ENCODE results near the gene AMH. TPM values are rescaled to one million over a fixed set of nuclear protein-coding genes. Genes with fewer than 3 reads are reported as not detected.
A peak's percentile ranks its signal among the peaks of the same experiment; 100 is the strongest.

Gene AMH
- total RNA-seq, 2 donors from 2014 or later, result 2.0 to 6.1 TPM

DNA sequence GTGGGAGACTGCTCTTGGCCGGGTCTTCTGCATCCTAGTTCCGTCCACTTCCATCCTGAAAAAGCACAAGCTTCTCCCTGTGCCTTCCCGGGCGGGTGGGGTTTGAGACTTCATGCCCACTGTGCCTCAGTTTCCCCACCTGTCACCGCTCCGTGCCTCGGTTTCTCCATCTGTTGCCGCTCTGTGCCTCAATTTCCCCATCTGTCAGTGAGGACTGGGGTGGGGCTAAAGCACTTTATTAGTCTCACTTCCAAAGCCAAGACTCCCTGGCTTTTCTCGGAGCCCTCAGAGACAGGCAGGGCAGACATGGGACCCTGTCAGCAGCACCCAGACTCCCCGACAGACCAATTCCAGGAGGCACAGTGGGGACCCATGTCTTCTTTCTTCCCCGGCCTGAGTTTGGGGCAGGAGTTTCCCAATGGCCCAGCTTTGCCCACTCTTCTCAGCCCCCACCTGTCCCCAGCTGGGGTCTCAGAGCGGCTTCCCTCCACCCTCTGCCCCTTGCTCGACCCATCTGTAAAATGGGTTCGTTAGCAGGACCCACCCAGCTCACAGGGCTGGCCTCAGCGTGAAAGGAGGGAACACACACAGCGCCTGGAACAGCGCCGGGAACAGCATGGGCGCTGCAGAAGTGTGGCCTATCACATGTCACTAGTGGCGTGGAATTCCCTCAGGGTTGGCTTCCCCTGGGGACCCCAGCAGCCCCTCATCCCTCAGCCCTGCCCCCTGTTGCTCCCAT lies 37.4 kb downstream of the AMH start:
- ATAC-seq (replicated peaks), result no peak
- Mint-ChIP-seq H3K4me1 (peaks cover 12% of the 10 kb centered on the region), H3K27ac (no peak overlapping the region)

DNA sequence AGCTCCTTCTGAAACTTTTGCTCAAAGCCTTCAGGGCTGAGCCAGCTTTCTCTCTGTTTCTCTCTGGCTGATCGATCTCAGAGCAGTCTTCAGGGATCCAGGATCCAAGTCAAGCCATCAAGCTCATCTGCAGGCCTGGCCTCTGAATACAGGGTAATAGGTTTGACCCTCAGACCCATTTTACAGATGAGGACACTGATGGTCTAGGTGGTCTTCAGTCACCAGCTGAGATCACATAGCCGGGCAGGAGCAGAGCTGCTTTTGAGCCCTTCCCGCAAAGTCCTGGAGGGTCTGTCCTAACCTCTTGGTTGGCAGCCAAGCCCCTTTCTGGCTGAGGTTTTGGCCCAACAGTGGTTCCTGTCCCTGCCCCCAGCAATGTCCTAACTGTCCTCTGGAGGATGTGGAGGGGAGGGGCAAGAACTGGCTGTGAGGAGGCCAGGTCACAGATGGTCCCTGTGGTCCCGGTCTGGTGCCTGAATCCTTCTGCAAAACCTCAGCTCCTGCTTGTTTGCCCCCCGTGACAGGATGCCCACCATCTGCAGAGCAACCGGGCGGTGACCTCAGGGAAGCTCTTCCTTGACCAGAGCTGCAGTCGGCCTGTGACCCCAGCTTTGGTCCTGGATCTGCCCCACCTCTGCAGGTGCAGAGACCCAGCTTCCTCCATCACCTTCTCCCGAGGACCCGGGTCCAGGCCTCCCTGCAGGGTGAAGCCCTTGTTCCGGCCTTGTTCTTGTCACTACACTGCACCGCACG lies 38.6 kb downstream of the AMH start:
- H3K9me3 Mint-ChIP-seq, result no peaks in the 10 kb centered on the region

More for the DNA sequence above, 37.4 kb downstream of the AMH start:
- no peaks in the 10 kb centered on the region for H3K36me3 Mint-ChIP-seq (ENCODE audit: low read depth)
- H3K27me3 Mint-ChIP-seq, result no peaks in the 10 kb centered on the region
- no peak overlapping the region for H3K4me3 Mint-ChIP-seq
- no peaks in the 10 kb centered on the region for H3K9me3 Mint-ChIP-seq

DNA sequence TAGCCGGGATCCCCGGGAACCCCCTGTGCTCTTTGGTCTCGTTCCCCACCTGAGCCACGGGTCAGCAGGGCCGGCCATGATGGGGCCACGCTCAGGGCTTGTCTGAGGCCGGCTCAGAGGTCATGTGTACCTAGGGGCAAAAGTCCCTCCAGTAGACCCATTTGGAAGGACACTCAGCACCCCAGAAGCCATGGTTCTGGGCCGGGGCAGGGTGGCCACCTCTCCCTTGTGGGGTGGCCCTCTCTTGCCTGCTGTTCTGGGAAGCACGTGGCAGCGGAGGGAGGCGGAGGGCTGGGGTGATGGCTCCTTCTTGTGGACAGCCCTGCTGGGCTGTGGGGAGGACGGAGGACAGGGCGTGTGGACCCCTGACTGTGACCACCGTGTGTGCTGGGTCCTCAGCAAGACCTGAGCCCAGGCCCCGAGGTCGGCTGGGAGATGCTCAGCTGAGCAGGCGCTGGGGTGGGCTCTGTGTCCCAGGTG lies 39.3 kb downstream of the AMH start:
- Mint-ChIP-seq H3K27ac (peak overlapping the region; percentile 68), H3K36me3 (ENCODE audit: low read depth) (no peaks in the 10 kb centered on the region), H3K9me3 (no peaks in the 10 kb centered on the region), H3K27me3 (no peaks in the 10 kb centered on the region), H3K4me3 (peak overlapping the region; percentile 73), H3K4me1 (peaks cover 12% of the 10 kb centered on the region)
- ATAC-seq (replicated peaks), result no peak

More for the DNA sequence above, 38.6 kb downstream of the AMH start:
- Mint-ChIP-seq H3K36me3 (ENCODE audit: low read depth) (no peaks in the 10 kb centered on the region), H3K27me3 (no peaks in the 10 kb centered on the region), H3K4me1 (peaks cover 12% of the 10 kb centered on the region), H3K4me3 (peak overlapping the region; percentile 73), H3K27ac (no peak overlapping the region)
- ATAC-seq (replicated peaks), result no peak

DNA sequence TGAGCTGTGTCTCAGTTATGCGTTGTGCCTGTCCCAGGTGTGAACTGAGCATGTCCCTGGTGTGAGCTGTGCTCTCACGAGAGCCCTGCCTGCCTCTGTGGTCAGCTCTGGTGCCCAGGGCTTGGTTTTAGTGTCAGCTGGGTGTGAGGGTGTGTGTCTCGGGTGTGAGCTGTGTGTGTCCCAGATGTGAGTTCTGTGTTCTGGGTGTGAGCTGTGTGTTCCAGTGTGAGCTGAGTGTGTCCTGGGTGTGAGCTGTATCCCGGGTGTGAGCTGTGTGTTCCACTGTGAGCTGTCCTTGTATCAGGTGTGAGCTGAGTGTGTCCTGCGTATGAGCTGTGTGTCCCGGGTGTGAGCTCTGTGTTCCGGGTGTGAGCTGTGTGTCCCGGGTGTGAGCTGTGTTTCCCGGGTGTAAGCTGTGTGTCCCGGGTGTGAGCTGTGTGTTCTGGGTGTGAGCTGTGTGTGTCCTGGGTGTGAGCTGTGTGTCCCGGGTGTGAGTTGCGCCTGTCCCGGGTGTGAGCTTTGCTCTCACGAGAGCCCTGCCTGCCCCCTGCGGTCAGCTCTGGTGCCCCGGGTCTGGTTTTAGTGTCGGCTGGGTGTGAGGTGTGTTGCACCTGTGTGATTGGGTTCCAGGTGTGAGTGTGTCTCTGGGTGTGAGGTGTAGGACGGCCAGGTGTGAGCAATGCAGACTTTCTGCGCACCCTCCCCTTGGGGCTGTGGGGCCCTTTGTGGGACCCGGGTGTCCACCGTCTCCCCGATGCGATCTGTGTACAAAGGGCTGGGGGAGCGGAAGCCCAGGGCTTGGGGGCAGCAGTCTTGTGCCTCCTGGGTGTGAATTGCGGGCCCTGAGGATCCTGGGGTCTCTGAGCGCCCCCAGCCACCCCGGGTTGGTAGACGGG lies 39.9 kb downstream of the AMH start:
- Mint-ChIP-seq H3K9me3 (no peaks in the 10 kb centered on the region), H3K27ac (peak overlapping the region; percentile 68), H3K4me1 (peaks cover 15% of the 10 kb centered on the region), H3K36me3 (ENCODE audit: low read depth) (no peaks in the 10 kb centered on the region), H3K4me3 (peak overlapping the region; percentile 73), H3K27me3 (no peaks in the 10 kb centered on the region)
- ATAC-seq (replicated peaks), result peak; percentile 4

DNA sequence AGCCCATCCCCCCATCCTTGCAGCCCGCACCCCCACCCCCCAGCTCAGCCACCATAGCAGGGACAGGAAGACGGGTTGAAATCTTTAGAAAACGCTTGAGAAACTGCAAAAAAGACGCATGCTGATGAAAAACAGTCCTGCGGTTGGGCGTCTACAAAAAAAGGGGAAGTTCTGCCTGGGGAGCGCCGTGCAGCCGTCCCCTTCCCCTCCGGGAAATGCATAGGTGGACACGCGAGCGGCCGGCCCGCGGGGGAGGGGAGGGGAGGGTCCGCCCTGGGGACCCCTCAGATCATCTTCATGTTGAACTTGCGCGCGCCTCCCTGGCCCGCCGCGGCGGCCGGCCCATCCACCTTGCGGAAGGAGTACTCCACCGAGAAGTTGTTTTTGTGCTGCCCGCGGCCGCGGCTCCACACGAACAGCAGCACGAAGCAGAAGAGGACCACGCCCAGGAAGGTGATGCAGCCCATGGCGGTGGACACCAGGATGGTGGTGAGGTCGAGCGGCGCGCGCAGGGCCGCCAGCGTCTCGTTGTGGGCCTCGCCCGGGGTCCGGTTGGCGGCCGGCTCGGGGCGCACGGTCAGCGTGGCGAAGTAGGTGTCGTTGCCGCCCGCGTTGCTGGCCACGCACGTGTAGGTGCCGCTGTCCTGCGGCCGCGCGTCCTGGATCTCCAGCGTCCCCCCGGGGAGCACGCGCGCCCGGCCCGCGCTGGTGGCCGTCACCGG lies 40.8 kb downstream of the AMH start:
- Mint-ChIP-seq H3K27me3 (no peaks in the 10 kb centered on the region), H3K4me3 (peak overlapping the region; percentile 73), H3K9me3 (no peaks in the 10 kb centered on the region), H3K27ac (peak overlapping the region; percentile 68), H3K4me1 (peaks cover 16% of the 10 kb centered on the region), H3K36me3 (ENCODE audit: low read depth) (no peaks in the 10 kb centered on the region)
- ATAC-seq (replicated peaks), result peak; percentile 87

DNA sequence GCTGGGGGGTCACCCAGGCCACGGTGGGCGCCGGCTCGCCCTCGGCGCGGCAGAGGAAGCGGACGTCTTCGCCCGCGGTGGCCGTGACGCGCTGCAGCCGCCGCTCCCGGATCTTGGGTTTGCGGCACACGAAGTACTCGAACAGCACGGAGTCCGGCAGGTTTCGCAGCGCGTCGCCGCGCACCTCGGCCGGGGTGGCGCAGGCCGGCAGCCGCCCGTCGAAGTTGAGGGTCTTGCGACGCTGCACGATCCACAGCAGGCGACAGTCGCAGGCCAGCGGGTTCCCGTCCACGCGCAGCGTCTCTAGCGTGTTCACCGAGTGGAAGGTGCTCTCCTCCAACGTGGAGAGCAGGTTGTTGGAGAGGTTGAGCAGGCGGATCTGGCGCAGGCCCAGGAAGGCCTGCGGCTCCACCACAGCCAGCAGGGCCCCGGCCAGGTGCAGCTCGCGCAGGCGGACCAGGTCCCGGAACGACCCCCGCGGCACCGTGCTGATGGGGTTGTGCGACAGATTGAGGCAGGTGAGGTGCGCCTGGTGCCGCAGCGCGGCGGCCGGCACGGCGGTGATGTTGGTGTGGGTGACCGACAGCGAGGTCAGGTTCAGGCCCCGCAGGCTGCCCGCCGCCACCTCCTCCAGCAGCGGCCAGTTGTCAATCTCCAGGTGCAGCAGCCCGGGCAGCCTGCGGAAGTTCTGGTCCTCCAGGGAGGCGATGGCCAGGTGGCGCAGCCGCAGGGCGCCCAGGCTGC lies 41.5 kb downstream of the AMH start:
- Mint-ChIP-seq H3K27me3 (no peaks in the 10 kb centered on the region), H3K27ac (no peak overlapping the region), H3K9me3 (no peaks in the 10 kb centered on the region), H3K36me3 (ENCODE audit: low read depth) (no peaks in the 10 kb centered on the region), H3K4me1 (peaks cover 16% of the 10 kb centered on the region), H3K4me3 (peak overlapping the region; percentile 73)
- ATAC-seq (replicated peaks), result peak; percentile 35

DNA sequence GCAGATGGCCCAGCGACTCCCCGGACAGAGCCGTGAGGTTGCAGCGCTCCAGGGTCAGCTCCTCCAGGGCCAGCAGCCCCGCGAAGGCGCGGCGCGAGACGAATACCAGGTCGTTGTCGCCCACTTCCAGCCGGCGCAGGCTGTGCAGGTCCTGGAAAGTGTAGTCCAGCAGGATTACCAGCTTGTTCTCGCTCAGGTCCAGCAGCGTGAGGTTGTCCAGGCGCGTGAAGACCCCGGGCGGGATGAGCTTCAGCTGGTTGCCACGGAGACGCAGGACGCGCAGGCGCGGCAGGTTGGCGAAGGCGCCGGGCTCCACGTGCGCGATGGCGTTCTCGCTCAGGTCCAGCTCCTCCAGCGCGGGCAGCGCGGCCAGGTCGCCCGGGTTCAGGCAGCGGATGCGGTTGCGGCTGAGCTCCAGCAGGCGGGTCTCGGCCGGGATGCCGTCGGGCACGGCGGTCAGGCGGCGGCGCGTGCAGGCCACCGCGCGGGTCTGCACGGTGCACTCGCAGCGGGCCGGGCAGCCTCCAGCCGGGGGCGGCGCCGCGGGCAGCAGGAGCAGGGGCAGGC lies 42.1 kb downstream of the AMH start:
- no peaks in the 10 kb centered on the region for H3K36me3 Mint-ChIP-seq (ENCODE audit: low read depth)
- H3K27ac Mint-ChIP-seq, result no peak overlapping the region

DNA sequence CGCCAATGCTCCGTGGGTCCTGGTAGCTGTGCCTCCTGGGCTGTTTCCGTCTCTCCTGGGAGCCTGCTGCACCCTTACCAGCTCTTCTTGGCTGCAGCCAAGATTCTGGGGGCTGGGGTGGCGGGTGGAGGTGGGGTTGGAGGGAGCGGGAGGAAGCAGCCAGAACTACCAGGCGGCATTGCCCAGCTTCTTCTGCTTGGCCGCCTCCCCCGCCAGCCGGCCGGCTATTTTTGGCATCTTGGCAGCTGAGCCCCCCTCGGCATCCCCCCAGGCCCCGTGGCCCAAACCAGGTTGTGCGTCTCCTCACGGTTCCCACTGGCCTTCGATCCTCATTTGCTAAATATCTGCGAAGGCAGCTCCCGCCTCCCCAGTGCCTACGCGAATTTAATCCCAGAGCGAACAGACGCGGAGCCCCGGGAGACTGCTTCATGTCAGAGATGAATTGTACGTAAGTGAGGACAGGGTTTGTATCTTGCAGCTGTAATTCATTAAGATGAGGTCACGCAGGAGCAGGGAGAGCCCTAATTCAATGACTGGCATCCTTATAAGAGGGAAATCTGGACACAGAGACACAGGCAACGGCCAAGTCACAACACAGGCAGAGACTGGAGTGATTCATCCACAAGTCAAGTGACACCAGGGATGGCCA lies 45.7 kb downstream of the AMH start:
- peaks cover 4% of the 10 kb centered on the region for H3K4me1 Mint-ChIP-seq
- no peaks in the 10 kb centered on the region for H3K9me3 Mint-ChIP-seq
- no peak overlapping the region for H3K4me3 Mint-ChIP-seq
- H3K36me3 Mint-ChIP-seq (ENCODE audit: low read depth), result no peaks in the 10 kb centered on the region
- H3K27me3 Mint-ChIP-seq, result no peaks in the 10 kb centered on the region
- H3K27ac Mint-ChIP-seq, result no peak overlapping the region
- no peak for ATAC-seq (replicated peaks)

More for the DNA sequence above, 42.1 kb downstream of the AMH start:
- ATAC-seq (replicated peaks), result no peak
- H3K4me1 Mint-ChIP-seq, result peaks cover 16% of the 10 kb centered on the region
- no peaks in the 10 kb centered on the region for H3K9me3 Mint-ChIP-seq
- H3K27me3 Mint-ChIP-seq, result no peaks in the 10 kb centered on the region
- H3K4me3 Mint-ChIP-seq, result peak overlapping the region; percentile 73

DNA sequence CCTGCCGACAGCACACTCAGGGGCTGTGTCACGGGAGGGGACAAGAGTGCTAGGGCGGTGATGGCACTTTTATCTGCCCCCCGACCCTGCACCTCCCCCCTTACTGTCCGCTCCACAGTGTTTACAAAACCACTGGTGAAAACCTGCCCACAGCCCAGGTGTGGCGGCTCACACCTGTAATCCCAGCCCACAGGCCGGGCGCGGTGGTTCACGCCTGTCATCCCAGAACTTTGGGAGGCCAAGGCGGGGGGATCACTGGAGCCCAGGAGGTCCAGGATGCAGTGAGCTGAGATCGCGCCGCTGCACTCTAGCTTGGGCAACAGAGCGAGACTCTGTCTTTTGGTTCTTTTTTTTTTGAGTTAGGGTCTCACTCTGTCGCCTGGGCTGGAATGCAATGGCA lies 47.0 kb downstream of the AMH start:
- ATAC-seq (replicated peaks), result no peak
- Mint-ChIP-seq H3K27me3 (no peaks in the 10 kb centered on the region), H3K4me1 (peaks cover 4% of the 10 kb centered on the region), H3K9me3 (no peaks in the 10 kb centered on the region), H3K4me3 (no peak overlapping the region), H3K27ac (no peak overlapping the region), H3K36me3 (ENCODE audit: low read depth) (no peaks in the 10 kb centered on the region)

DNA sequence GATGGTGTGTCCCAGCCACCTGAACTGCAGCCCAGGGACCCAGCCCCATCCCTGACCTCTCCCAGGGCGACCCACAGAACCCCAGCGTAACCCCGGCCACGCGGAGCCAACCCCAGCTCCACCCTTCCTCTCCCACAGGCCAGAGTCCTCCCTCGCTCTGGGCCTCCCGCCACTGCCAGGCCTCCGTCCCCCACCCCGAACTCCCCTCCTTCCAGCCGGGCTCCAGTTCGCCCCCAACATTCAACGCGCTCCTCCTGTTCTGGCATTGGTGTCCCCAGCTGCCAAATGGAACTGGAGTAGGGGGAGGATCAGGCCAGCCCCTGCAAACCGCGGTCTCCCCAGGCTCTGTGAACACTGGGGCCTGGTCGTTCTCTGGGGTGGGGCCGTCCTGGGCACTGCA lies 51.4 kb downstream of the AMH start:
- Mint-ChIP-seq H3K4me3 (no peak overlapping the region), H3K27me3 (peaks cover 19% of the 10 kb centered on the region), H3K4me1 (no peaks in the 10 kb centered on the region), H3K36me3 (ENCODE audit: low read depth) (no peaks in the 10 kb centered on the region), H3K27ac (no peak overlapping the region), H3K9me3 (no peaks in the 10 kb centered on the region)
- ATAC-seq (replicated peaks), result no peak

Measured in activated T-helper 17 cell treated with anti-CD3 and anti-CD28 coated beads, Interleukin-2, amount 50 U/mL, for 72 hours (primary cell).